ENCODE data around the gene C1QTNF5. TPM values are rescaled to one million over a fixed set of nuclear protein-coding genes. Genes with fewer than 3 reads are reported as not detected.
A peak's percentile ranks its signal among the peaks of the same experiment; 100 is the strongest.

C1QTNF5 gene
- total RNA-seq, 1 donor from 2014 or later = 4.0 TPM

DNA sequence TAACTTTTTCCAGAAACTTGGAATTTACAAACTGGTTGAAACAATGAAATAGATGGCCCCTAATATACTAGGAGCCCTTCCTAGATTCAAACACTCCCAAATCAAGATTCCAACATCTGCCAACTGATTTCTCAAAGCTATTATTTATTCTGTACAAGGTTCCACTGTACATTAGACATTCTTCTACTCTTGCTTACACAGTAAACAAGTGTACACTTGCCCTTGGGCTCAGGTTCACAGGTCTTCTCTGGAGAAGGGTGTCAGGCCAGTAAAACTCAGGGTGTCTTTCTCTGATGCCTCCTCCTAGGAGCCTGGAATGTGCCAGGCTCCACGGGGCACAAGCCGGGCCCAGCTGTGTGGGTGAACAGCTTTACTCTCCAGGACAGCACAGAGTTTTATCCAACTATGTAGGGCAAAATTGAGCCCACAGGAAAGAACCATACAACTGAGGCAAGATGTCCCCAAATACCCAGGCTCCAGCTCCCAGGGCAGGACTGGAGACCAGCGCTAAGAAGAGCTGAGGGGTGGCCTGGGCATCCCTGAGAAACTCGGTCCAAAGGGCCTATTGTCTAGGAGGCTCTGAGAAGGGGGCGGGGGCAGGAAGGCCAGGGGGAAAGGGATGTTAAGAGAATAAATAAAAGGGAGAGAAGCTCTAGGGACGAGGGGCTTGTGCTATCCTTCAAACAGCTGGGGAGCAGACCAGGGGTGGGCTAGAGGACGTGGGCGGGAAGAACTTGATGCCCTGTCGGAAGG is 14.6 kb upstream of the C1QTNF5 start:
- H3K4me1 Mint-ChIP-seq (ENCODE audit: unreplicated experiment) = peaks cover 6% of the 10 kb centered on the region
- H3K27me3 Mint-ChIP-seq = peaks cover 12% of the 10 kb centered on the region
- peaks cover 6% of the 10 kb centered on the region for H3K36me3 Mint-ChIP-seq
- H3K4me3 Mint-ChIP-seq = peak overlapping the region; percentile 45
- H3K27ac Mint-ChIP-seq = no peak overlapping the region
- no peak for DNase-seq (ENCODE audit: extremely low spot score, unreplicated experiment)
- TF ChIP-seq, protein P1, sequence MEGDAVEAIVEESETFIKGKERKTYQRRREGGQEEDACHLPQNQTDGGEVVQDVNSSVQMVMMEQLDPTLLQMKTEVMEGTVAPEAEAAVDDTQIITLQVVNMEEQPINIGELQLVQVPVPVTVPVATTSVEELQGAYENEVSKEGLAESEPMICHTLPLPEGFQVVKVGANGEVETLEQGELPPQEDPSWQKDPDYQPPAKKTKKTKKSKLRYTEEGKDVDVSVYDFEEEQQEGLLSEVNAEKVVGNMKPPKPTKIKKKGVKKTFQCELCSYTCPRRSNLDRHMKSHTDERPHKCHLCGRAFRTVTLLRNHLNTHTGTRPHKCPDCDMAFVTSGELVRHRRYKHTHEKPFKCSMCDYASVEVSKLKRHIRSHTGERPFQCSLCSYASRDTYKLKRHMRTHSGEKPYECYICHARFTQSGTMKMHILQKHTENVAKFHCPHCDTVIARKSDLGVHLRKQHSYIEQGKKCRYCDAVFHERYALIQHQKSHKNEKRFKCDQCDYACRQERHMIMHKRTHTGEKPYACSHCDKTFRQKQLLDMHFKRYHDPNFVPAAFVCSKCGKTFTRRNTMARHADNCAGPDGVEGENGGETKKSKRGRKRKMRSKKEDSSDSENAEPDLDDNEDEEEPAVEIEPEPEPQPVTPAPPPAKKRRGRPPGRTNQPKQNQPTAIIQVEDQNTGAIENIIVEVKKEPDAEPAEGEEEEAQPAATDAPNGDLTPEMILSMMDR (conservative IDR thresholded peaks at IDR 0.05) = no peak
- H3K9me3 Mint-ChIP-seq = no peaks in the 10 kb centered on the region

DNA sequence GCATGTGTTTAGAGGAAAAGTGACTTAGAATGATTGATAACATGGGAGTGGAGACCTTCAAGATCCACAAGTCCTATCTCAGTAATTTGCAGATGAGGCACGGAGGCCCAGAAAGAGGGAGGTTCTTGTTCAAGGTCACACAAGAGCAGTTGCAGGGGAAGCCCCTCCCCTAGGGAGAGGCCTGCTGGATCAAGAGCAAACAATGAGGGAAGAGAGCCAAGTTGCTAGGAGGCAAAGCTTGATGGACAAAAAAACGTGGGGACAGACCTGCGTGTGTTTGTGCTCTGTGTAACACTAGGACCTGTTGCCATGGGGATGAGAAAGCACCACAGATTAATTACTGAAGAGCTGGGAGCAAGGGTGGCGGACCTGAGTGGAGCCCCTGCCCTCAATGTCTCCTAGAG is 12.2 kb upstream of the C1QTNF5 start:
- Mint-ChIP-seq H3K27me3 (peaks cover 15% of the 10 kb centered on the region), H3K4me1 (ENCODE audit: unreplicated experiment) (peaks cover 6% of the 10 kb centered on the region), H3K27ac (peak overlapping the region; percentile 32), H3K4me3 (peak overlapping the region; percentile 37), H3K9me3 (no peaks in the 10 kb centered on the region), H3K36me3 (peaks cover 6% of the 10 kb centered on the region)
- no peak for DNase-seq (ENCODE audit: extremely low spot score, unreplicated experiment)
- TF ChIP-seq, protein P1 (conservative IDR thresholded peaks at IDR 0.05) = no peak

DNA sequence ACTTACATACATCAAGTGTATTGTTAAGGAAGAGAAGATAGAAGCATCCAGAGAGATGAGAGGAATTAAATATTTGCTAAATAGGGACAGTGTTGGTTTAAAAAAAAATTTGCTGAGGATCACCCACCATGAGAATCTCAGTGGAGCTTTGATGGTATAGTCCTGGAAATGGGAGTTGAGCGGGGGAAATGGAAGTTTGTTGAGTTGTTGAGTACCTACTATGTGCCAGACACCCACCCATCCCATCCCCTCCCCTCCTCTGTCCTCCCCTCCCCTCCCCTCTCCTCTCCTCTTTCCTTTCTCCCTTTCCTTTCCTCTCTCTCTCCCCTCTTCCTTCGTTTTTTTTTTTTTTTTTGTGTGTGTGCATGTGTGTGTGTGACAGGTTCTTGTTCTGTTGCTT is 10.5 kb upstream of the C1QTNF5 start:
- H3K4me3 Mint-ChIP-seq = no peak overlapping the region
- no peak overlapping the region for H3K27ac Mint-ChIP-seq
- DNase-seq (ENCODE audit: extremely low spot score, unreplicated experiment) = no peak
- H3K27me3 Mint-ChIP-seq = peaks cover 26% of the 10 kb centered on the region
- no peaks in the 10 kb centered on the region for H3K9me3 Mint-ChIP-seq
- TF ChIP-seq, protein P1 (conservative IDR thresholded peaks at IDR 0.05) = no peak
- H3K4me1 Mint-ChIP-seq (ENCODE audit: unreplicated experiment) = peaks cover 6% of the 10 kb centered on the region
- no peaks in the 10 kb centered on the region for H3K36me3 Mint-ChIP-seq

DNA sequence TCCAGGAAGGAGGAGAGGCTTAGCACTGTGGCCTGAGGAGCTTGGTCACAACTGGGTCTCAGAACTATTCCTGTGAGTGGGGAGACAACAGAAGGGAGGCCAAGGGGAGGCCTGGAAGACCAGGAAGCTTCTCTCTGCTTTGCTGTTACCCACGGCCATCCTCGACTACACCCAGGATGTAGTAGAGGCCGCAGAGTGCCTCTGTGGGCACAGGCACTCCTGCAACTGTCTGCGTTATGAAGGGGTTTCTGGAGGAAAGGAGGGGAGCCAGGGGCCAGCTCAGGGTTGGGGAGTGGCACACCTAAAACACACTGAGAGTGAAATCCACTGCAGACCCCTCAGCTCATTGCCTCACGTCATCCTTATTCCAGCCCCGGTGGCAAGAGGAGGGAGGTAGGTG is 9.6 kb upstream of the C1QTNF5 start:
- H3K27me3 Mint-ChIP-seq = peaks cover 27% of the 10 kb centered on the region
- H3K4me1 Mint-ChIP-seq (ENCODE audit: unreplicated experiment) = peaks cover 6% of the 10 kb centered on the region
- DNase-seq (ENCODE audit: extremely low spot score, unreplicated experiment) = no peak
- H3K4me3 Mint-ChIP-seq = no peak overlapping the region
- TF ChIP-seq, protein P1 (conservative IDR thresholded peaks at IDR 0.05) = no peak
- H3K9me3 Mint-ChIP-seq = no peaks in the 10 kb centered on the region
- H3K36me3 Mint-ChIP-seq = no peaks in the 10 kb centered on the region
- no peak overlapping the region for H3K27ac Mint-ChIP-seq

DNA sequence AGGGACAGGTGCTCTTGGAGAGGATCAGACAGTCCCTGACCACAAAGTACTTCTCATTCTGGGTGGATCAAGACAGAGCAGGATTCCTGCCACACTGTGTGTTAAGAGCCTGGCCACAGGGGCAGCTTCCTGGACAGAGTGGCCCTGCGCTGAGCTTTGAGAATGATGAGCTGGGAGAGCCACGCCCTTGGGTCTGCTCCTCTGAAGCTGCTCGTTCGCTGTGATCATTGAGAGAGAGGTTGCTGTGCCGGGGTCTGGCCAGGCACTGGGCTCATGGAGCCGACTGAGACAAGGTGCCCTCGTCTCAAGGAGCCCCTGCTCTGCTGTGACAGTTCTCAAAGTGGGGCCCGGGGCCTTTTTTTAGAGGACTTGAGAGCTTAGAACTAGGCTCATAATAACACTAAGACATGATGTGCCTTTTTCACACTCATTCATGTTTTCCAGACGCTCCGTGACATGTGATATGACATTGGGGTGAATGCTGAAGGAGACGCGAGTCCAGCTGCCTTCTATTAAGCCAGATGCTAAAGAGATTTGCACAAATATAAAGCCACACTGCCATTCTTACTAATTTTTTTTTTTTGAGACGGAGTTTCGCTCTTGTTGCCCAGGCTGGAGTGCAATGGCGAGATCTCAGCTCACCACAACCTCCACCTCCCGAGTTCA is 7.4 kb upstream of the C1QTNF5 start:
- TF ChIP-seq, protein P1 (conservative IDR thresholded peaks at IDR 0.05) = no peak
- peaks cover 43% of the 10 kb centered on the region for H3K27me3 Mint-ChIP-seq
- no peak for DNase-seq (ENCODE audit: extremely low spot score, unreplicated experiment)
- H3K9me3 Mint-ChIP-seq = no peaks in the 10 kb centered on the region
- no peak overlapping the region for H3K4me3 Mint-ChIP-seq
- H3K36me3 Mint-ChIP-seq = no peaks in the 10 kb centered on the region
- no peak overlapping the region for H3K27ac Mint-ChIP-seq
- peaks cover 5% of the 10 kb centered on the region for H3K4me1 Mint-ChIP-seq (ENCODE audit: unreplicated experiment)

Data from type B pancreatic cell (in vitro differentiated cells).